Measurements from ENCODE around the gene ERC2.

The ERC2 gene

GRCh38 chr3:56197259-56197965 lies 270.9 kb downstream of the ERC2 start:
- Mint-ChIP-seq H3K36me3 (ENCODE audit: low read depth) (no peaks in the 10 kb centered on the region), H3K4me1 (ENCODE audit: low read depth) (no peaks in the 10 kb centered on the region), H3K27me3 (ENCODE audit: low read depth) (no peaks in the 10 kb centered on the region), H3K27ac (no peak overlapping the region), H3K4me3 (no peak overlapping the region), H3K9me3 (no peaks in the 10 kb centered on the region)

- no peak overlapping the region for H3K4me3 Mint-ChIP-seq
- H3K27ac Mint-ChIP-seq = no peak overlapping the region
- H3K36me3 Mint-ChIP-seq (ENCODE audit: low read depth) = no peaks in the 10 kb centered on the region
- no peaks in the 10 kb centered on the region for H3K4me1 Mint-ChIP-seq (ENCODE audit: low read depth)
- no peaks in the 10 kb centered on the region for H3K9me3 Mint-ChIP-seq
- H3K27me3 Mint-ChIP-seq (ENCODE audit: low read depth) = no peaks in the 10 kb centered on the region
Measured at GRCh38 chr3:56196700-56197099, 271.6 kb downstream of the ERC2 start.

GRCh38 chr3:56193519-56193918 lies 274.7 kb downstream of the ERC2 start:
- no peaks in the 10 kb centered on the region for H3K36me3 Mint-ChIP-seq (ENCODE audit: low read depth)
- no peaks in the 10 kb centered on the region for H3K27me3 Mint-ChIP-seq (ENCODE audit: low read depth)
- no peak overlapping the region for H3K4me3 Mint-ChIP-seq
- no peak overlapping the region for H3K27ac Mint-ChIP-seq
- no peaks in the 10 kb centered on the region for H3K9me3 Mint-ChIP-seq
- no peaks in the 10 kb centered on the region for H3K4me1 Mint-ChIP-seq (ENCODE audit: low read depth)

- H3K4me1 Mint-ChIP-seq (ENCODE audit: low read depth) = no peaks in the 10 kb centered on the region
- H3K36me3 Mint-ChIP-seq (ENCODE audit: low read depth) = no peaks in the 10 kb centered on the region
- H3K27me3 Mint-ChIP-seq (ENCODE audit: low read depth) = no peaks in the 10 kb centered on the region
- no peak overlapping the region for H3K4me3 Mint-ChIP-seq
- no peaks in the 10 kb centered on the region for H3K9me3 Mint-ChIP-seq
- no peak overlapping the region for H3K27ac Mint-ChIP-seq
Measured at GRCh38 chr3:56192001-56192400, 276.3 kb downstream of the ERC2 start.

- H3K36me3 Mint-ChIP-seq (ENCODE audit: low read depth) = no peaks in the 10 kb centered on the region
- H3K27ac Mint-ChIP-seq = no peak overlapping the region
- no peaks in the 10 kb centered on the region for H3K4me1 Mint-ChIP-seq (ENCODE audit: low read depth)
- no peaks in the 10 kb centered on the region for H3K9me3 Mint-ChIP-seq
- H3K4me3 Mint-ChIP-seq = no peak overlapping the region
- no peaks in the 10 kb centered on the region for H3K27me3 Mint-ChIP-seq (ENCODE audit: low read depth)
Measured at GRCh38 chr3:56190771-56191305, 277.4 kb downstream of the ERC2 start.

GRCh38 chr3:56190130-56190529 lies 278.1 kb downstream of the ERC2 start:
- H3K27ac Mint-ChIP-seq = no peak overlapping the region
- no peaks in the 10 kb centered on the region for H3K9me3 Mint-ChIP-seq
- no peak overlapping the region for H3K4me3 Mint-ChIP-seq
- no peaks in the 10 kb centered on the region for H3K36me3 Mint-ChIP-seq (ENCODE audit: low read depth)
- H3K4me1 Mint-ChIP-seq (ENCODE audit: low read depth) = no peaks in the 10 kb centered on the region
- no peaks in the 10 kb centered on the region for H3K27me3 Mint-ChIP-seq (ENCODE audit: low read depth)

GRCh38 chr3:56189536-56189935 lies 278.7 kb downstream of the ERC2 start:
- Mint-ChIP-seq H3K27me3 (ENCODE audit: low read depth) (no peaks in the 10 kb centered on the region), H3K4me3 (no peak overlapping the region), H3K36me3 (ENCODE audit: low read depth) (no peaks in the 10 kb centered on the region), H3K4me1 (ENCODE audit: low read depth) (no peaks in the 10 kb centered on the region), H3K27ac (no peak overlapping the region), H3K9me3 (no peaks in the 10 kb centered on the region)

GRCh38 chr3:56188201-56188600 lies 280.1 kb downstream of the ERC2 start:
- no peak overlapping the region for H3K27ac Mint-ChIP-seq
- no peaks in the 10 kb centered on the region for H3K27me3 Mint-ChIP-seq (ENCODE audit: low read depth)
- no peaks in the 10 kb centered on the region for H3K9me3 Mint-ChIP-seq
- H3K36me3 Mint-ChIP-seq (ENCODE audit: low read depth) = no peaks in the 10 kb centered on the region
- no peak overlapping the region for H3K4me3 Mint-ChIP-seq
- no peaks in the 10 kb centered on the region for H3K4me1 Mint-ChIP-seq (ENCODE audit: low read depth)

- H3K27ac Mint-ChIP-seq = no peak overlapping the region
- no peaks in the 10 kb centered on the region for H3K4me1 Mint-ChIP-seq (ENCODE audit: low read depth)
- no peaks in the 10 kb centered on the region for H3K36me3 Mint-ChIP-seq (ENCODE audit: low read depth)
- no peaks in the 10 kb centered on the region for H3K9me3 Mint-ChIP-seq
- H3K27me3 Mint-ChIP-seq (ENCODE audit: low read depth) = no peaks in the 10 kb centered on the region
- no peak overlapping the region for H3K4me3 Mint-ChIP-seq
Measured at GRCh38 chr3:56187051-56187450, 281.2 kb downstream of the ERC2 start.

- Mint-ChIP-seq H3K4me3 (no peak overlapping the region), H3K4me1 (ENCODE audit: low read depth) (no peaks in the 10 kb centered on the region), H3K27me3 (ENCODE audit: low read depth) (no peaks in the 10 kb centered on the region), H3K36me3 (ENCODE audit: low read depth) (no peaks in the 10 kb centered on the region), H3K9me3 (no peaks in the 10 kb centered on the region), H3K27ac (no peak overlapping the region)
Measured at GRCh38 chr3:56185827-56186226, 282.4 kb downstream of the ERC2 start.

GRCh38 chr3:56183529-56183928 lies 284.7 kb downstream of the ERC2 start:
- H3K9me3 Mint-ChIP-seq = no peaks in the 10 kb centered on the region
- H3K36me3 Mint-ChIP-seq (ENCODE audit: low read depth) = no peaks in the 10 kb centered on the region
- no peak overlapping the region for H3K4me3 Mint-ChIP-seq
- no peak overlapping the region for H3K27ac Mint-ChIP-seq
- no peaks in the 10 kb centered on the region for H3K4me1 Mint-ChIP-seq (ENCODE audit: low read depth)
- no peaks in the 10 kb centered on the region for H3K27me3 Mint-ChIP-seq (ENCODE audit: low read depth)

- Mint-ChIP-seq H3K9me3 (no peaks in the 10 kb centered on the region), H3K27ac (no peak overlapping the region), H3K4me3 (no peak overlapping the region), H3K4me1 (ENCODE audit: low read depth) (no peaks in the 10 kb centered on the region), H3K36me3 (ENCODE audit: low read depth) (no peaks in the 10 kb centered on the region), H3K27me3 (ENCODE audit: low read depth) (no peaks in the 10 kb centered on the region)
Measured at GRCh38 chr3:56180433-56180832, 287.8 kb downstream of the ERC2 start.

- H3K4me3 Mint-ChIP-seq = no peak overlapping the region
- no peaks in the 10 kb centered on the region for H3K36me3 Mint-ChIP-seq (ENCODE audit: low read depth)
- H3K9me3 Mint-ChIP-seq = no peaks in the 10 kb centered on the region
- no peaks in the 10 kb centered on the region for H3K4me1 Mint-ChIP-seq (ENCODE audit: low read depth)
- peaks cover 4% of the 10 kb centered on the region for H3K27me3 Mint-ChIP-seq (ENCODE audit: low read depth)
- no peak overlapping the region for H3K27ac Mint-ChIP-seq
Measured at GRCh38 chr3:56173601-56174000, 294.7 kb downstream of the ERC2 start.

GRCh38 chr3:56164436-56164835 lies 303.8 kb downstream of the ERC2 start:
- Mint-ChIP-seq H3K27me3 (ENCODE audit: low read depth) (peaks cover 6% of the 10 kb centered on the region), H3K27ac (no peak overlapping the region), H3K4me3 (no peak overlapping the region), H3K9me3 (no peaks in the 10 kb centered on the region), H3K36me3 (ENCODE audit: low read depth) (no peaks in the 10 kb centered on the region), H3K4me1 (ENCODE audit: low read depth) (no peaks in the 10 kb centered on the region)

- Mint-ChIP-seq H3K27me3 (ENCODE audit: low read depth) (peaks cover 6% of the 10 kb centered on the region), H3K9me3 (no peaks in the 10 kb centered on the region), H3K4me3 (no peak overlapping the region), H3K4me1 (ENCODE audit: low read depth) (no peaks in the 10 kb centered on the region), H3K36me3 (ENCODE audit: low read depth) (no peaks in the 10 kb centered on the region), H3K27ac (no peak overlapping the region)
Measured at GRCh38 chr3:56157693-56158362, 310.4 kb downstream of the ERC2 start.

Data from T-helper 1 cell treated with Interleukin-12 subunit alpha and Interleukin-12 subunit beta and Interleukin-4 antibody, amounts not matched to agents 30 μg/mL and 1 μg/mL, for 36 hours (primary cell).